GM12891 (cell line): ENCODE measurements around the gene STARD13.

ENCODE experiments used
- POU2F2 ChIP-seq: IDR thresholded peaks from 2 replicates; pipeline ENCODE4 v1.6.1; 2011; ENCODE audit warnings: low read depth, mild to moderate bottlenecking, control low read depth, low read length, moderate library complexity
- TAF1 ChIP-seq: IDR thresholded peaks from 2 replicates; pipeline ENCODE4 v1.6.1; 2011; ENCODE audit warnings: low read depth, low read length, control low read depth

DNA sequence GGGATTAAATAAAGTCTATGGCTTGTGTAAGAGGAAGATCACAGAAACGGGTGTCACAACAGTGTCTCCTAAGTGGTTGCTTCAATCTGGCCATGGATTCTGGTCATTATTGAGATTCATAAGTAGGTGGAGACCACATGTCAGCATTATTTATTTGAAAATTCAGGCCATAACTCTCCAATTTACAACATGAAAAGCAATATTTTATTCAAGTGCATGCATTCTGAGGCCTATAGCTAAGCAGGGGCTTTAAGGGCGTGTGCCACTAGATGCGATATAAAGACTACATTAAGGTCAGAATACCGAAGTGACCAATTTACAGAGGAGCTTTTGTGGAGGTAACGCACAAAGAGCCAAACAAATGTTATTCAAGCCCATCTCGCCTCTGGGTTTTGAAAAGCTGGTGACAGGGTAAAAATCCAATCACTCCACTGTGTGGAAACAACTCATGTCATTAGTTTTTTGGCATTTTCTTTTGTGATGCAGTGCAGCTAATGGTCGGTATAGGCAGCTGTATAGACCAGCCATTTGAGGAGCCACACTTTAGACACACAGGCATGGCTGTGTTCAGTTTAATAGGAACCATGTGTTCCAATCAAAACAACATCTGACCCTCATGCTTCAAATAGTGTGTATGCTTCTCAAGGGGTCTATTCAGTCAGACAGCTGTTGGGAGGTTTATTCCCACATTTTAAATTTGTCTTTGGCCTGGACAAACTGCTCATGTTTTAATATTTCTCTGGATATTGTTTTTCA, 145.6 kb downstream of the STARD13 start:
- no peak for TF ChIP-seq POU2F2
- no peak for TF ChIP-seq TAF1
